Hindlimb muscle (tissue), 1 donor: Measurements from ENCODE around the gene CAMTA1. TPM values are rescaled to one million over a fixed set of nuclear protein-coding genes. Genes with fewer than 3 reads are reported as not detected.
"Not testable (repeated sequence)": the region's sequence is repeated elsewhere in the genome, so short reads cannot be mapped to it uniquely, and the experiment has no call there.

Experiments
- DNase-seq: peaks from one replicate; pipeline ENCODE4 v3.0.0-alpha.2; 2013
- polyA plus RNA-seq: library from polyadenylated mRNA; unstranded; fragments of 120-200 nt; gene quantifications from one replicate; pipeline ENCODE4 v1.2.1, GENCODE V29; 2013; ENCODE audit not compliant: insufficient read length

CAMTA1 gene
- polyA plus RNA-seq, 1 donor = 39.5 TPM

DNA sequence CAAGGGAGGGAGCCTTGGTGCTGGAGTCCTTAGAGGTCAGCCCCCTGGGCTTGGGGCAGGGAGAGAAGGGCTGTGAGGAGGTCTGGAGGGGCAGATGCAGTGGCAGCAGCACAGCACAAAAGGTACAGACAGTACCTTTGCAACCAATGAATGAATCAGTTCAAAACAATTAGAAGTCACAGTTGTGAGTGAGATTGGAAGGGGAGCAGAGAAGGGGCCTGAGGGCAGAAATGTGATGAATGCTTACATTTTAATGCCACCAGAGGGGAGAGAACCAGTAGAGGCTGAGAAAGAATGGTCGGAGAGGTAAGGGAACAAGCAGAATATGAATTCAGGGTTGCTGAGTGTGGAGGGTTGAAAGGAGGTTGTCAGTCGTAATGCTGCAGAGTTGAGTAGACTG lies 24.2 kb downstream of the CAMTA1 start:
- no peak for DNase-seq

DNA sequence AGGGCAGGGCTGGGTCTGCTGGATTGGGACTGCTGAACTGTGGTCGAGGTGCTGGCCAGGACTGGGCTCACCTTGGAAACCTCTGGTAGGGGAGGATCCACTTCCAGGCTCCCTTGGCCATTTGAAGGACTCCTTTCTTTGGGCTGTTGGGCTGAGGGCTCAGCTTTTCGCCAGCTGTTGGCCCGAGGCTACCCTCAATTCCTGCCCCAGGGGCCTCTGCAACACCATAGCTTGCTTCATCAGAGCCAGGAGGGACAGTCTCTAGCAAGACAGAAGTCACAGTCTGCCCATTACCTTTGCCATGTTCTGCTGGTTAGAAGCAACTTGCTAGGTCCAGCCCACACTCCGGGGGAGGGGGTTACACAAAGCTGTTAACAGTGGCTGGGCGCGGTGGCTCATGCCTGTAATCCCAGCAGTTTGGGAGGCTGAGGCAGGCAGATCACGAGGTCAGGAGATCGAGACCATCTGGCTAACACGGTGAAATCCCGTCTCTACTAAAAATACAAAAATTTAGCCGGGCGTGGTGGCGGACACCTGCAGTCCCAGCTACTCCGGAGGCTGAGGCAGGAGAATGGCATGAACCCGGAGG lies 25.0 kb downstream of the CAMTA1 start:
- DNase-seq = not testable (repeated sequence)

DNA sequence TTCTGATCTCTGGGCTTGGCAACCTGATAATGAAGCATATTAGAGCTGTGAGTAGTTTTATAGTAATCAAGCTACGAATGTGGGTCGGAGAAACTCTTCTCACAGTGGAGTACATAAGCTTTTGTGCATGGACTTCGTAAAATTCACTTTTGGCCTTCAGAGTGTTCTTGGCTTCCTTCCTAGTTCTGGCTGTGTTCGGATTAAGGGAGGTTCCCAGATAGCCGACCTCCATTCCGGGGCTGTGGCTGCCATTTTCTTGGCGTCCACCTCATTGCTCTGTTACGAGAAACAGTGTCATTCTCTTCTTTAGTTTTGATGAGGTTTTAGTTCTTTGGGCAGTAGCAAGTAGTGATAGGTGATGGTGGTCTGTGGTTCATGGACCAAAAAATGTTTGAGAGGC lies 26.3 kb downstream of the CAMTA1 start:
- DNase-seq = no peak

DNA sequence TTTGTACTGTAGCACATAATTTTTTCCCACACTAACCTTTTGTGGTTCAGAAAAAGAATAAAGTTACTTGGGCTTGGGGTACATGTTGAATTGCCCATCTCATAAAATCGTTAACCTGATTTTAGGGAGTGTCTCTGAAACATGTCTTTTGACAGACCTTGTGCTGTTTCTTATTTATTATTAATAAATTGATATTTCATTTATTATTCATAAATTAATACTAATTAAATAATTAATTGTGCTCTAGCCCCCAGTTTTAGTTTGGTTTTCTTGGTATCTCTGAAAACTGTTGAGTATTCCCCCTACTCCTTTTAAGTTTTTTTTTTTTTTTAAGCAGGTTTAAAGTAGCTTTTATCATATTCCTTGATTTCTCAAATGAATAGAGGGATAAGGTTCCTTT lies 27.9 kb downstream of the CAMTA1 start:
- DNase-seq = no peak

DNA sequence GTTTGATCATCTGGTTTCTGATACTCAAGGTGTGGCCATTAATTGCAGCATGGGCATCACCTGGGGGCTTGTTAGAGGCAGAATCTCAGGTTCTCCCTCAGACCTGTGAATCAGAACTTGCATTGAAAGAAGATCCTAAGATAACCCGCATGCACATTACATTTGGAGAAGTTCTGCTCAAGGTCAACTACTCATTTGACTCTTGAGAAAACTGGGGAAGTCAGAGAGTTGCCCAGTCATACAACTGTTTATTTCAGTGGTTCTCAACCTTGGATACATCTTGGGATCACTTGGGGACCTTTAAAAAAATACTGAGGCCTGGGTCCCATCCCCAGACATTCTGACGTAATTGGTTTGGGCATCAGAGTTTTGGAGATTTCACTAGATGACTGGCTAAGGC lies 30.5 kb downstream of the CAMTA1 start:
- DNase-seq = no peak

DNA sequence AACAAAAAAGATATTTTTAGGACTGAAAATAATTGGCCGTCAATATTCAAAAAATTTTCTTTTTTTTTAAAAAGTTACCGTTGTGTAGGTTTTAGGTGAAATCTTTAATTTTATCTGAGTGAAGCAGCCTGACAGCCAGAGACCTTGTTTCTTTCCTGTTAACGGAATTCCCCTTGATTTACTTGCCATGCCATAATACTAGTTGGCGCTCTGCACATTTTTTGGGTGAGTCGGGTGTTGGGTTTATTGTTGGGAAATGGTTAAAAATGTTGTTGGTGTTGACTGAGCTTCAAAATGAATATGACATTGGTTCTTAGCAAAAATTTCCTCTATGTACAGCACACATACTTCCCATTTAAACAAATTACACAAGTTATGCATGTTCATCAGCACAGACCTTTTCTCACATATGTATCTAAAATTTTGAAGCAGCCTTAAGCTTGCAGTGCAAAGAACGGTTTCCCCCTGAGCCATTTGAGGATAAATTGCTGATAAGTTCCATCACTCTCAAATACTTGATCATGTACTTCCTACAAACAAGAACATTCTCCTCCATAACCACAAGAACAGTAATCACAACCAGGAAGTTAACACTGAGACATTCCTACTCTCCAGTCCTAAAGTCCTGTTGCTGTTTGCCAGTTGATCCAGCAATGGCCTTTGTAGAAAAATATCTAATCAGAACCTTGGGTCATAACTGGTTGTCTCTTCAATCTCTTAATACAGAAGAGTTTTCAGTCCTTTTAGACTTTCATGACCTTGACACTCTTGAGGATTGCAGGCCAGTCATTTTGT lies 34.2 kb downstream of the CAMTA1 start:
- DNase-seq = no peak

DNA sequence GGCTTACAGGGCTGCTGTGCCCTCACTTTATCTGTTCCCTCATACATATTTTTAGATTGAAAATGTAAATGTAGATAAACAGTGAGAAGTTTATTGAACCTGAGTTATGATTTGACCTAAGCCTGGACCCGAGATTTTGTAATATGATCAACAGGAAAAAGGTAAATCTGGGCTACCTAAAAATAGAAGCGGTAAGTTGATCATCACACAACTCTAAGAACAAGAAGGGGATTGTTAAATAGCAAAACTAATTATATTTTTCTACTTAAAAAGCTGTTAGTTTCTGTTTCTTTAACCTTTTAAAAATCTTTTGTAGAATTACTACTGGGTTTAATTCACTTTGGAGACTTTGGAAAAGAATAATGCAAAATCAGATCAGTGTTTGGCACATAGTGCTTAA lies 35.6 kb downstream of the CAMTA1 start:
- DNase-seq = no peak

DNA sequence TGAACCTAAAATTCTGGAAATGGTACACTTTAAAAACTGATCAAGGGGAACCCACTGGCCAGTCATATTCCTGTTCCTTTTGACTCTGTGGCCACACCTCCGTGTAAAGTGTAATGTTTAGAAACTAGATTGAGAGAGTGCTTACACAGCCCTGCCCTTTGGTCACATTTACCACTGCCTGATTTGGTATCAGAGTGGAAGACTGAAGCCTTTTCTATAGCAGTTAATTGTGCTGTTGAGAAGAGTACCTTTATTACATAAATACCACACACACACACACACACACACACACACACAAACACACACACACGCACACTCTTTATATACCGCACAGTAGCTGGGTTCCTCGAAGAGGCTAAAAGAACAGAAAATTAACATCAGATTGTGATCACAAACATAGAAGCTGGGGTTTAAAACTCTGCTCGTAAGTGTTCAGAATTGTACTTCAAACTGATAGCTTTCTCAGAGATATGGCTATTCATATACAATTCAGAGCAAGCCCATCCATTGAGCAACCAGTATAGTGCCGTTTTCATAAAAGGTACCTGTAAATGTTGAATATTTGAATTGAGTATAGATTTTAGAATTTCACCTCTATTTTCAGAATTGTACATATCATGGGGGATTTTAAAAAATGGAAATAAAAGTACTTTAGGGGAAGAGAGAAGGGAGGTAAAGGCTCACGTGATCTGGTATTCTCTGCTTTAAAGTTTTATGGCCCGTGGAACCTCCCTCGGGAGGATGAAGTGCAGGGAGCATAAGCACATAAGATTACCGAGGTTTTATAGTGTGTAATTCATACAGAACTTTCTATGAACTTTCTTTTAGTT lies 37.5 kb downstream of the CAMTA1 start:
- DNase-seq = no peak

DNA sequence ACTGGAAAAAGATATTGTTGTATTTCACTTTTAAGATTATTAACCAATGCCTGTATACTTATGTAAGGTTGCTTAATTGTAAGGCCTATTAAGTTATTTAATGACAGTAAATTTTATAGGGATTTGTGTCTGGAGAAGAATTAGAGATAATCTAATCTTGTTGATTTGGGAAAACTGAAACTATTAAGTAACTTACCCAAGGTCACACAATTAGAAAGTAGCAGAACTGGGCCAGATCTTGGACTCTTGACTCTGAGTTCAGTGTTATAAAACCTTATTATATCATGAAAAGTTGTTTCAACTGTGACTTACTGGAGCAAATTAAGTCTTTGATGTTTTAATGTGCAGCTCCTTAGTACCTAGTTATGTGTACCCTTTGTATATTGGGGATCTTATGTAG lies 38.5 kb downstream of the CAMTA1 start:
- DNase-seq = no peak

DNA sequence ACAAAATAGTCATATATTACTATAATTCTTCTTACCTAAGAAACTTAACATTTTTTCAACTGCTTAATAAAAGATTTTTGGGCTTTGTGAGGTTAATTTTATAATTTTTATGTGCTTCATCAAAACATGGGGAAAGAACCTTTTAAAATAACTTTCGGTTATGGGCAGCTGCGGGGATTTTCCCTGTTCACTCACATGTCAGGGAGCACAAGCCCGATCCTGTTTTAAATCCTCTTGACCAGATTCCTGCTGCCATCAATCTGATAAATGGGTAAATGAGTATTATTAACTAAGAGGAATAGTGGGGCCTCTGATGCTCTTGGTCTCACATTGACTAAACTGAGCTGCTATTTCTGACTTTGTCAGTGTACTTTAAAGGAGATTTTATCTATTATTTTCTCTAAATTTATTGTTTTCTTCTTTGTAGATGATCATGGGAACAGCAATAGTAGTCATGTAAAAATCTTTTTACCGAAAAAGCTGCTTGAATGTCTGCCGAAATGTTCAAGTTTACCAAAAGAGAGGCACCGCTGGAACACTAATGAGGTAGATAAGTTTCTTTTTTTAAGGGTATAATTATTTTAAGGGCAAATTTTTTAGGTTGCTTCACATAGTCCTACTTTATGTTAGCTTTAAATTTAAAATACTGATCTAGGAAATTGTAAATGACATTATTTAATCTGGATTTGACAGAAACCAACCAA lies 39.6 kb downstream of the CAMTA1 start:
- no peak for DNase-seq

DNA sequence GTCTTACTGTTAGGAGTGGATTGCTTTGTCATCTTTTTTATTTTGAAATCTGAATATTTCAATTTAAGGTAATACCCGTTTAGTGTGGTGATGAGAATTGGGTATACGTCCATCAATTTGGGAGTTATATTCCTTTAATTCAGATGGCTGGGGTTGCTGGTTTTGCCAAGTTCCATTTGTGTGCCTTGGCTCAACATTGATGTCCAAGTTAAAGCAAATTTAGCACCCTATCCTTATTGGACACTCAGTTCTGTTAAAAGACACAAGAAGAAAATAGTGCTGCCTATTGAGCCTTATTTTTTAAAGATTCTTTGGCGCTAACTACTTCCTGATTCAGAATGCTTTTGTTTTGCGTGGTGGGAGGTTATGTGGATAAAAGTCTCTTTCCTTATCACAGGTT lies 40.6 kb downstream of the CAMTA1 start:
- DNase-seq = no peak

DNA sequence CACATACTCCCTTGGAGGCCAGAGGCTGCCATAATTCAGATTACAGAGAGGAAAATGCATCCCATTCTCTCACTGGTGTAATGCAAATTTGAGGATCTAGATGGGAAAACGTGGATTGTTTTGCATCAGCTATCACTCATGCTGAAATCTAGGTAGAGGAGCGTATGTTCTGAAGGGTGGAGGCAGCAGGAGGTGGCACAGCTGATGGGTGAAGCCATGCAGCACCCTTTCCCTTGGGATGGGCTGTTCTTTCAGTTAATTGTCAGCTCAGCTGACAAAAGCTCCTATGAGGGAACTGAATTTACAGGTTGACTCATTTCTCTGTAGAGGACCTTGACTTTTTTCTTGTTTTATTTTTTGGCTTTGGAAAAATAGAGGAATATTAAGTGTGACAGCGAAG lies 41.8 kb downstream of the CAMTA1 start:
- DNase-seq = no peak

DNA sequence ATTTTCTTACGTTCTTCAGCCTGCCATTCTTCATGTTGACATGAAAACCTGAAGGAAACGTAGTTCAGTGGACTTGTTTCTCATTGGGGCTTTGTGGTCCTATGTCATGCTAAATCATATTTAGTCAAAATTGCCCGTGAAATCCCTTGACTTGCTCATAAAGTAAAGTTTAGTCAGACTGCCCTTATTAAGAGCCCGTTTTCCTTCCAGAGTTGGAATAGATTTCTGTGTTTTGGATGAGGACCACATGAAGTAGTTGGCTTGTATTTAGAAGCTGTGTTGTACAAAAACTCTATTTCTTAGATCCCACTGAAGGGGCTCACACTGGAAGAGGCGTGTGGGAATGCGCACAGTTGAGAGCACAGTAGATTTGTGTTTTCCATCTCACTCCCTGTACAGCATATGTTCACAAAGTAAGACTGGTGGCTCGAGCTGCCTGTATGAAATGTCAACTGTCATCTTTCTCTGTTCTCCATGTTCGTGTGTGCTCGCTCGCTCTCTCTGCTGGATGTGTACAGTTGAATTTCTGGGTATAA lies 42.4 kb downstream of the CAMTA1 start:
- DNase-seq = peak; percentile 16

DNA sequence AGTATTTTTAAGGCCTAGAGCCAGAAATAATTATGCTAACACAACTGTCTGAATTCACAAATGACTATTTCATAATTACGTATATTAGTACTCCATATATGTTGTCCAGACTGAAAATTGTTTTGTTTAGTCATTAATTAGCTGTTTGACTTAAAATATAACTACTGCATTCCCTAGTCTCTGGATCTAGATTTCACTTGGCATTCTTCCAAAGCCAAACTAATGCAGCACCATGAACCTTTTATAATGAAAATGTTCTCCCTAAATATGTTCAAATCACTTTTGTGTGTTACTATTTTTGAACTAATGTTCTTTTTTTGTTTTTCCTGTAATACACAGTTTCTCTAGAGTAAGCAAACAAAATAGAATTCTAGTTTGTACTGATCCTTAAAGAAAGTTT lies 46.1 kb downstream of the CAMTA1 start:
- DNase-seq = no peak

DNA sequence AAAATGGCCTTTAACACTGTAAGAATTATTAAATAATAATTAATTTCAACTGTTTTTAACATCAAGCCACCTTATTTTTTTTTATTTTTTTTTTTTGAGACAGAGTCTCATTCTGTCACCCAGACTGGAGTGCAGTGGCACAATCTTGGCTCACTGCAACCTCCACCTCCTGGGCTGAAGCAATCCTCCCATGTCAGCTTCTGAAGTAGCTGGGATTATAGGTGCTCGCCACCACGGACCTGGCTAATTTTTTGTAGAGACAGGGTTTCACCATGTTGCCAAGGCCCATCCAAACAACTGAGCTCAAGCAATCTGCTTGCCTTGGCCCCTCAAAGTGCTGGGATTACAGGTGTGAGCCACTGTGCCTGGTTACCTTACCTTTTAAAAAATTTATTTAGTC lies 46.8 kb downstream of the CAMTA1 start:
- DNase-seq = not testable (repeated sequence)

DNA sequence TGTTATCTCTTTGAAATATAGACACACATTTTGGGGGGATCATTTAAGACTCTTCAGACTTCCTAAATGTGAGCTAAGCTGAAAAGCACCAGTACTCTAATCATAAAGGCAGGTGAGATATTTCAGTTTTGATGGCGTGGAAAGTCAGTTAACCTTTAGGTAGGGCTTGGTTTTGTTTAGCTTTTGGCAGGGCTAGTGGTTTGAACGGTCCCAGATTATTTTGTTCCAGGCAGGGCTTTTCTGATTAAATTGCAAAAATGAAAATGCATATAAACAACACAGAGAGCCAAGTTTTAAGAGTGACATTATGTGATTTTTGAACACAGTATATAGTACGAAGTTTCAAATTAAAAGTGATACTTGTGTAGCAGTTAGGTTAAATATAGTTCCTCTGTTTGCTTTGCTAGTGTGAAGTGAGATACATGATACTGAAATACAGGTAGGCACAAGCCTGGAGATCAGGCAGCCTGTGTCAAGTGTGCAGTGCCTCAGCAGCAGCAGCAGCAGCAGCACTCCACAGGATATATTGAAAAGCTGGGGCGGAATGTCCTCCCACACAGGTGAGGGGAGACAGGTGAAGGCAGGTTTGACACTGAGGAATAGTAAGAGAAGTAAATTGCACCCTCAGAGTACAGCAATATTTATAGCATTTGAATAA lies 47.4 kb downstream of the CAMTA1 start:
- no peak for DNase-seq

DNA sequence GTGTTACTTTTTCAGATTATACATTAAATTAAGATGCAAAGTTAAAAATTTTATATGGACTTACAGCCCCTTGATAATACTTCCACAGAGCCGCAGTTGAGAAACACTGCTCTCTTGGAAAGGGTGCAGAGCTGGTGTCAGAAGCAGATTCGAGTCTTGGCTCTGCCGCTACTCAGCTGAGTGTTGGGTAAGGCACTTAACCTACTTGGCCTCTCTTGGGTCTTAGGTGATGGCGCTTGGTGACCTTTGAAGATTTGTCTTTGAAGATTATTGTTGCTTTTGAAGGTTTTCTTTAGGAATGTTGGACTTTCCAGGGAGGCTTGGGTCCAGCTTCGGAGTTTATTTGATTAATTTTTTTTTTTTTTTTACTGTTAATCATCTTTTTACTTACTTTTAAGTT lies 48.5 kb downstream of the CAMTA1 start:
- DNase-seq = no peak

DNA sequence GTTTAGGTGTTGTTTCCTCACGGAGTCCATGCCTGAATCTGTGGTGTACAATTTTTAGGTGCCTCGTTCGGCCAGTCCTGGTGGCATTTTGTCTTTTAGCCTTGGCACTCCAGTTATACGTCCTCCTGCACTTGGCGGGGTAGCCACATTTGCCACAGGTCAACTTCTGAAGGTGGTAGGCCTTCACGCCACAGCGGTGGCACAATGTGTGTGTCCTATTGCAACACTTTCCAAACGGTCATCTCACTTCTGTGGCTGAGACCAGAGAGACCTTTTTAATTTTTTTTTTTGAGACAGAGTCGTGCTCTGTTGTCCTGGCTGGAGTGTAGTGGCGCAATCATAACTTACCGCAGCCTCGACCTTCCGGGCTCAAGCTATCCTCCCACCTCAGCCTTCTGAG lies 49.1 kb downstream of the CAMTA1 start:
- DNase-seq = no peak

DNA sequence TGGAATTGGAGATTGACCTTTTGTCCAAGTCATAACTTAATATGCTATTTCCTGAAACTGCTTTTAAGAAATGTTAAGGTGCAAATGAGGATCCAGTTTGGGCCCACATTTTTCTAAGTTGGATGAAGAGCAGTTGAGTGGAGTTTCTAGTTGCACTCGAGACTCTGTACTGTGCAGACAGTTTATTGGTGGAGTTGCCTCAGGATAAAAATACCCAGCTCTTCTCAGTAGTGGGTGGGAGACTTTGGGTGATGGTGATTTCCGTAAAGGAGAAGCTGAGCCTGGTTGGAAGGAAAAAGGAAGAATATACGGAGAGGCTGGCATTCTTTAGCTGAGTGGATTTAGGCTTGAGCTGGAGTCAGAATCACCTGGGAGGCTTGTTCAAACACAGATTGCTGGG lies 49.9 kb downstream of the CAMTA1 start:
- no peak for DNase-seq

DNA sequence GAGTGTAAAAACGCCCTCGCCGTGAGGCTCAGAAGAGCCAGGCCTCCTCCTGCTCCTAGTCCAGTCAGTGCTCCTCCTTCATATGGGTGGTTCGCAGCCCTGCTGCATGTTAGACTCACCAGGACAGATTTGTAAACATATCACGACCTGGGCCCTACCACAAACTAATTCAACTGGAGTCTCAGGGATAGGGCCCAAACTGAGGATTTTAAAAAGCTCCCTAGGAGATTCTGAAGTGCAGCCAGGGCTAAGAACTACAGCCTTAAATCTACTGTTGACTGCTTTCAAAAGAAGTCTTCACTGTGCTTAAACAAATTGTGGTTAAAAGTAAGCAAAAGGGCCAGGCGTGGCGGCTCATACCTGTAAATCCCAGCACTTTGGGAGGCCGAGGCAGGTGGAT lies 57.0 kb downstream of the CAMTA1 start:
- no peak for DNase-seq

DNA sequence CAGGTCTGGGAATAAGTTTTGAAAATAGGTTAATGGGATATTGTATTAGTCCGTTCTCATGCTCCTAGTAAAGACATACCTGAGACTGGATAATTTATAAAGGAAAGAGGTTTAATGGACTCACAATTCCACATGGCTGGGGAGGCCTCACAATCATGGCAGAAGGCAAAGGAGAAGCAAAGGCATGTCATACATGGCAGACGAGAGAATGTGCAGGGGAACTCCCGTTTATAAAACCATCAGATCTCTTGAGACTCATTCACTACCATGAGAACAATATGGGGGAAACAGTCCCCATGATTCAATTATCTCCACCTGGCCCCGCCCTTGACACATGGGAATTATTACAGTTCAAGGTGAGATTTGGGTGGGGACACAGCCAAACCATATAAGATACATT lies 60.5 kb downstream of the CAMTA1 start:
- DNase-seq = not testable (repeated sequence)

DNA sequence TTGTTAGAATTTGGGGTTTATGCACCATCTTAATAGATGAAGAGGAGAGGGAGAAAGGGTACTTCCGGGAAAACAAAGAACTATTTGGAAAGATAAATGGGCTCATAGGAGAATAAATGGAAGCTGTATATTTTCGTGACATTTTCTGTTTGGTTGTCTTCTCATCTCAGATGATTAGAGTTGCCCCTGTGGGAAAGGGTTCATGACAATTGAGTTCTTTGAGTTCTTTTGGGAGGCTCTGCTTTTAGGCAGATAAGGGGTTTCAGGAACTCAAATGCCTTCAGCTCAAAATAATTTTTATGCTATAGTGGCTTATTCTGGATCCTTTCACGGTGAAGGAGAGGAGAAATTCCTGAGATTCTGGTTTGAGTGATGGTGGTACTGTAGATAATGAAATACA lies 63.6 kb downstream of the CAMTA1 start:
- no peak for DNase-seq
